NB4 (cell line): ENCODE data around the gene TCF7.

ENCODE experiments used
- CTCF ChIP-seq: IDR thresholded peaks from one replicate; pipeline ENCODE4 v1.5.1; 2012; ENCODE audit warnings: low read depth, low read length
- MAX ChIP-seq: IDR thresholded peaks from 2 replicates; pipeline ENCODE4 v1.6.1; 2011; ENCODE audit warnings: low read depth, low read length
- MYC ChIP-seq: IDR thresholded peaks from 2 replicates; pipeline ENCODE4 v1.6.1; 2011; ENCODE audit warnings: low read depth, low read length
- POLR2A ChIP-seq: IDR thresholded peaks from 2 replicates; pipeline ENCODE4 v1.6.1; 2011; ENCODE audit warnings: mild to moderate bottlenecking; ENCODE audit not compliant: insufficient read length; ENCODE audit errors: extremely low read depth

GRCh38 chr5:134135091-134135655 is 20.7 kb downstream of the TCF7 start:
- TF ChIP-seq CTCF, result no peak
- TF ChIP-seq MAX, result no peak
- TF ChIP-seq POLR2A, result no peak
- TF ChIP-seq MYC, result no peak
